KBM-7 (cell line): ENCODE results near the gene TGM5.
"Not testable (repeated sequence)": the region's sequence is repeated elsewhere in the genome, so short reads cannot be mapped to it uniquely, and the experiment has no call there.

ENCODE experiments used
- DNase-seq: peaks from one replicate; pipeline ENCODE4 v3.0.0-alpha.2; 2015
- in situ Hi-C: fragments of 300-500 bp; cut with MboI; formaldehyde crosslinking; loops from 2 replicates; pipeline ENCODE4 v1.14.3; 2020; ENCODE audit warnings: low sequenced_read_pairs, low pct_unique_long_range_greater_than_20kb, mixed read lengths

The TGM5 gene

DNA sequence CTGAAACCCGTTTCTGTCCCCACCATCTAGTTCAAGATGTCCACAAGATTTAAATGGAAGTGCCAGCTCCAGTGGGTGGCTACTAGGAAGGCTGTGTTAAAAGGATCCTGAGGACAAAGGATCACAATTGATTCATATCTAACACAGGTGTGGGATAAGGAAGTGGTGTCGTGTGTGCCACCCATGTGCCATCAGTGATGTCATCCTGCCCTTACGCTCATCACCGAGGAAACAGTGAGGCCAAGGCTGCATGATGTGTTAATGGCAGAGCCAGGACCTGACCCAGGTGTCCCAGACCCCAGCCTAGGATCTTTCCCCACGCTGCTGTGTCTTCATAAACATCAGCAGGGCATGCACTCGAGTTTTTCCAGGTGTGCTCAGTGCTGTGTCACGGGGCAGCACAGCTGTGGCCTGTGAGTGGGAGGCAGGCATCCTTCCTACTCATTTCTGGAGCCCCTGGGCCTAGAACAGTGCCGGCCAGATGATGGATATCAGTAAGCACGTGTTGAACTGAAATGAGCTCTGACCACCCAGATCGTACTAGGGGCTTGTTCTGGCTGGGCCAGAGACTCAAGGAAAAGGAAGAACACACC is 10.6 kb upstream of the TGM5 start:
- in situ Hi-C loops = no loop called here
- DNase-seq = no peak

- DNase-seq = no peak
- in situ Hi-C loops = no loop called here
These were observed 10.0 kb upstream of the TGM5 start for GRCh38 chr15:43276563-43277200.

- no peak for DNase-seq
- in situ Hi-C loops = no loop called here
These were observed 9.2 kb upstream of the TGM5 start for GRCh38 chr15:43275740-43276562.

- in situ Hi-C loops = no loop called here
- no peak for DNase-seq
These were observed 7.4 kb upstream of the TGM5 start for GRCh38 chr15:43274136-43274535.

DNA sequence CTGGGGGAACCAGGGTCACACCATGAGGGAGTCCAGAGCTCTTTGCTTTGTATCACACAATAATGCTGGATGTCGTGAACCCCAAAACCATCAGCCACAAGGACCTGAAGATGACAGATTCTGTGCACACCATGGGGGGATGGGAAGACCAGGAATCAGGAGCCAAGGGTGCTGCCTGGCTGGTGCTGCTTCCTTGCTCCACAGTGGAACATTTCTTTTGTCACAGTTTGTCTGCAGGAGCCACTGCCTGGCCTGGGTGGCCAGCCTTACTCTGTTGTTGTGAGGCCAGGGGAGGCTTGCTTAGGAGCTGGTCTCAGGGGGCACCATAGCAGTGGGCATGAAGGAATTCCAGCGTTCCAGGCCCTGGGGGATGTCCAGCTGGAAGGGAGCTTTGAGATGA is 6.5 kb upstream of the TGM5 start:
- in situ Hi-C loops = no loop called here
- no peak for DNase-seq

- in situ Hi-C loops, DNase-seq: not testable (repeated sequence)
These were observed 5.2 kb upstream of the TGM5 start for GRCh38 chr15:43271908-43272307.

DNA sequence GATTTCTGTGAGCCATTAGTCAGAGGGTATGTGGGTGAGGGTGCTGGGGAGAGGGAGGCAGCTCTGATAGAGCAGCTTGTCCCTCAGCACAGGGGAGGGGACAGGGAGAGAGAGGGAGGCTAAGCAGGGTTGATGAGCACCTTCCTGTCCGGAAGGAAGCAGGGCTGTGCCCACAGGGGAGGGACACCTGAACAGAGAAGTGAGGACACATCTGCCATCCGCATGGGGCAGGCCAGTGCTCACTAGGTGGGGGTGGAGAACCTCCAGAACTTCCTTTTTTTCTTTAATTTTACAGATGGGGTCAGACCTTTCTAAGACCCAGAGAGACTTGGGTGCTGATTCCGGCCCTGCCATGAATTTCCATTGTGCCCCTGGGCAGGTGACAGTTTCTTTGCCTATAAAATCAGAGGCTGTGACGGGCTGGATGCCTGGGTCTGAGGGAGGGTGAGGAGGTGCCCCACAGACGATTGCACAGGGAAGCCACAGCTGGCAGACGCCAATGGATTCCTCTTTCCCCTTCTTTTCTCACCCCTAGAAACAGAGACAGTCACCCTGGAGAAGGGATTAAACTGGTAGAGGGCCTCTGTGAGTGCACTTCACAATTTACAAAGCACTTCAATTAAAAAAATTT is 4.1 kb upstream of the TGM5 start:
- in situ Hi-C loops = no loop called here
- peak; percentile 97 for DNase-seq

DNA sequence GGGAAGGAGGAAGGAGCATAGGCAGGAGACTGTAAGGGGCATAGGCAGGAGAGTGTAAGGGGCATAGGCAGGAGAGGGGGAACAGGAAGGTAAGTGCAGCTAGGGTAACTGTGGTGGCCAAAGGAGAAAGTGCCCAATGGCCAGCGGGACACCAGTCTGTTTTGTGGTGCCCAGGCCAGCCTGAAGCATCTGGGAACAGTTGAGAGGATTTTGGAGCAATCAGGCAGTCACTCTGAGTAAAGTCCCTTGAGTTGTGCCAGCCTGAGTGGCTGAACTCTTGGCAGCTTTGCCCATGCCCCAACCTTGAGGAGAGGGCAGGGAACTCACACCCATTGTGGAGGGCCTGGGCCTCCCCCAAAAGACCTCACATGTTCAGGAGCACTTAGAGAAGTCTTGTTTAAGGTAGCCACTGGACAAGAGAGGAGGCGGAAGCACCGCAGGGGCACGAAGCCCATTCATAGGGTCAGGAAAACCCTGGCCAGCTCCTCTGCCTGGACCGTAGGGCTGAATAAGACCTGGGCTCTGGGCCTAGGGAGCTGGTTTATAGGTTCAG is 3.5 kb upstream of the TGM5 start:
- in situ Hi-C loops = no loop called here
- no peak for DNase-seq

GRCh38 chr15:43268111-43269105 is 1.7 kb upstream of the TGM5 start:
- peak; percentile 69 for DNase-seq
- in situ Hi-C loops = no loop called here

DNA sequence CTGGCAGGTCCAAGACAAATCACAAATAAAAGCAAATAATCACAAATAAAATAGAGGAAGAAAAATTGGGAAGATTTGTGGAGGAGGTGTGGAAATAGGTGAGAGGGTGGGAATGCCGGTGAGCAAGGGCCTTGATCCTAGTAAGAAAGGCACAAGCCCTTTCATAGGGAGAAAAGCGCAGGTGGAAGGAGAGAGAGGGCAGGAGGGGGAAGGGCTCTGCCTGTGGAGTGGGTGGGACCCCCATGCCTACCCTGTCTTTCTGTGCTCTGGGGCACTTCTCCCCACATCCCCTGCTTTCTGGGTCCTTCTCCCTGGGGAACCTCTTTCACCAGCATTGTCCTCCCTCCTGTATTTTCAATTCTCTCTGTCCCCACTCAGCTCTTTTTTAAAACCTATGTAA is 711 bp upstream of the TGM5 start:
- no peak for DNase-seq
- in situ Hi-C loops = no loop called here

- DNase-seq = no peak
- in situ Hi-C loops = no loop called here
These were observed 342 bp downstream of the TGM5 start for GRCh38 chr15:43266386-43266785.

GRCh38 chr15:43260011-43260615 is 6.6 kb downstream of the TGM5 start:
- in situ Hi-C loops = no loop called here
- no peak for DNase-seq

GRCh38 chr15:43258781-43259180 is 7.9 kb downstream of the TGM5 start:
- in situ Hi-C loops = no loop called here
- no peak for DNase-seq

DNA sequence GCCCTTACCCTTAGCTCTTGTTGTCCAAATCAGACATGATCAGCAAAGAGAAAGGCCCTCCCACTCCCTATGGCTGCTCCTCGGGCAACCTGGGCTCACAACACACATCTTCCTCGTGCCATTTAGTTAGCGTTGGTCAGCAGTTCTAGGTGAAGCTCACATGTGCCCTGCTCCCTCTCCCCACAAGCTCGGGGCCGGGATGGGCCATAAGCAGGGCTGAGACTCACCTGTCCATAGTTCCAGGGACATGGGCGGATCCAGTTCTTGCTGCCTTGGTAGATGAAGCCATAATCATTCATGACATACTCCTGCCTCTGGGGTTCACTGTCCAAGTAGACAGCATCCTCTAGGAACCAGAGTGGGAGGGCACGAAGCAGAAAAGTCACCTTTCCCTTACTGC is 10.4 kb downstream of the TGM5 start:
- no peak for DNase-seq
- in situ Hi-C loops = no loop called here

DNA sequence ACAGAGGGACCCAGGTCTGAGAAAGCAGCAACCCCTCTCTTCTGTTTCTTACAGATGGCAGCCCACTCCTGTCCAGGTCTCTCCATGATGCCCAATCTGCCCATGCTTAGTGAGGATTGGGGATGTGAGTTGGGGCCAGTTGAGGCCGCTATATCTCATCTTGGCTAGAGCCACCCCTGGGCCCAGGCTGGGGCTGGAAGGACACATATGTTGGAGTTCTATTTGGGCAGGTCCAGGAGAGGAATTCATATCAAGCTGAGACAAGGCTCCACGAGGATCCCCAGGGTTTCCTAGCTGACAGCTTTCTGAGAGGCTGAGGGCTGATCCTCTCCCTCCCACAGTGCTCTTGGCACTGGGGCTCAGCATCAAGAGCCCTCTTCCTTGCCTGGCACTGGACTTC is 11.4 kb downstream of the TGM5 start:
- in situ Hi-C loops = no loop called here
- DNase-seq = no peak

DNA sequence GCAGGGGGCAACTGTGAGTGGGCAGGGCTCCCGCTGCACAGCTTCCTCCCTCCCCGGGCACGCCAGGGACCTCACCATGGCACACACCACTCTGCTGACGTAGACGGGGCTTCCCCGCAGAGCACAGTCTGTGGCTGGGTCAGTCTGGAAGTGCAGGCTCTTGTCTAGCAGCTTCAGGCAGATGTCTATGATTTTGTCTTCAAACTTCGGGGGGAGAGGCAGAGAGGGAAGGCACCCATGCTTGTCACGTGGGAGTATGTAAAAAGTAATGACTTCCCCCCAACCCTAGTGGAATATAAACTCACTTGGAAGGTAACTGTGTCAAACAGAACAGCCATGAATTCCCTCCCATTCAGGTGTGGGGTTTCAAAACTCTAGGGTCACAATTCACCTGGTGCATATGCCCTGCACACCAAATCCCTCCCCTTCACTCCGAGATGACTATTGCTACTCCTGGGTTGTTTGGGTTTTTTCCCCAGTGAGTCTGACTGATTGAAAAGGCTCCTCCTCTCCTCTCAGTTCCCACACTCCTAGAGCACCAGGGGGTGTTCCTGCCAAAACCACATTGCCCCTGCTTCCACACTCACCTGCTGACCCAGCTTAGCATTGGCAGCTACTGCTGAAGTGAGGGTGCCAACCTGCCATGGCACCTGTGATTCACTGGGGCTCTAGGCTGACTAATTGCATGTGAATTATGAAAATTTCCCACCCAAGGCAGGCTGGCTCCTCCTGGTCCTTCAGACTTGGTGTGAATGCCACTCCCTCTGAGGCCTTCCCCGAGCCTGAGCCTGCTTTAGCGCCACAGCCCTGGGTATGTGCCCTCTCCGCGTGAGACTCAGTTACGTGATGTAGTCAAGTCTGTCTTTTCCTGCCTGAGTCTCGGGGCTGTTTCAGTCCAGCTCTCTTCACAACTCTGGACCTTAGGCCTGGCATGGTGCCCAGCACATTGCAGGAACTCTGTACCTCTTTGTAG is 13.0 kb downstream of the TGM5 start:
- in situ Hi-C loops = no loop called here
- DNase-seq = no peak

- DNase-seq = no peak
- in situ Hi-C loops = no loop called here
These were observed 14.9 kb downstream of the TGM5 start for GRCh38 chr15:43251871-43252250.
